ENCODE data around the gene MSI2.

GRCh38 chr17:57593739-57594462, 337.6 kb downstream of the MSI2 start:
- TF ChIP-seq, protein P1, sequence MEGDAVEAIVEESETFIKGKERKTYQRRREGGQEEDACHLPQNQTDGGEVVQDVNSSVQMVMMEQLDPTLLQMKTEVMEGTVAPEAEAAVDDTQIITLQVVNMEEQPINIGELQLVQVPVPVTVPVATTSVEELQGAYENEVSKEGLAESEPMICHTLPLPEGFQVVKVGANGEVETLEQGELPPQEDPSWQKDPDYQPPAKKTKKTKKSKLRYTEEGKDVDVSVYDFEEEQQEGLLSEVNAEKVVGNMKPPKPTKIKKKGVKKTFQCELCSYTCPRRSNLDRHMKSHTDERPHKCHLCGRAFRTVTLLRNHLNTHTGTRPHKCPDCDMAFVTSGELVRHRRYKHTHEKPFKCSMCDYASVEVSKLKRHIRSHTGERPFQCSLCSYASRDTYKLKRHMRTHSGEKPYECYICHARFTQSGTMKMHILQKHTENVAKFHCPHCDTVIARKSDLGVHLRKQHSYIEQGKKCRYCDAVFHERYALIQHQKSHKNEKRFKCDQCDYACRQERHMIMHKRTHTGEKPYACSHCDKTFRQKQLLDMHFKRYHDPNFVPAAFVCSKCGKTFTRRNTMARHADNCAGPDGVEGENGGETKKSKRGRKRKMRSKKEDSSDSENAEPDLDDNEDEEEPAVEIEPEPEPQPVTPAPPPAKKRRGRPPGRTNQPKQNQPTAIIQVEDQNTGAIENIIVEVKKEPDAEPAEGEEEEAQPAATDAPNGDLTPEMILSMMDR (IDR thresholded peaks at IDR 0.05): no peak
- no peak for TF ChIP-seq POLR2A (IDR thresholded peaks at IDR 0.05)
